Nephron progenitor cell (in vitro differentiated cells): Measurements from ENCODE around the gene LTB4R2.

Source experiments
- DNase-seq: peaks from one replicate; pipeline ENCODE4 v3.0.0; 2021
- H3K27ac Mint-ChIP-seq: 2 replicates; pipeline ENCODE4 v1.8.0; 2021; ENCODE audit warnings: mild to moderate bottlenecking, moderate library complexity, mixed read lengths
- H3K27me3 Mint-ChIP-seq: 2 replicates; pipeline ENCODE4 v1.8.0; 2021; ENCODE audit warnings: mild to moderate bottlenecking, low read depth, mixed read lengths; ENCODE audit not compliant: poor library complexity
- H3K36me3 Mint-ChIP-seq: 2 replicates; pipeline ENCODE4 v1.8.0; 2021; ENCODE audit warnings: low read depth, mixed read lengths
- H3K4me1 Mint-ChIP-seq: 2 replicates; pipeline ENCODE4 v1.8.0; 2021; ENCODE audit warnings: mixed read lengths
- H3K4me3 Mint-ChIP-seq: 2 replicates; pipeline ENCODE4 v1.8.0; 2021; ENCODE audit warnings: mild to moderate bottlenecking, moderate library complexity, mixed read lengths
- H3K9me3 Mint-ChIP-seq: 2 replicates; pipeline ENCODE4 v1.8.0; 2021; ENCODE audit warnings: mild to moderate bottlenecking, moderate library complexity, mixed read lengths
- TF ChIP-seq, protein P1 (sequence below): fragments of 200-600 bp; sonication (generic); IDR thresholded peaks from 2 replicates; pipeline ENCODE4 v1.5.0; 2021; ENCODE audit warnings: antibody characterized with exemption

LTB4R2 gene

DNA sequence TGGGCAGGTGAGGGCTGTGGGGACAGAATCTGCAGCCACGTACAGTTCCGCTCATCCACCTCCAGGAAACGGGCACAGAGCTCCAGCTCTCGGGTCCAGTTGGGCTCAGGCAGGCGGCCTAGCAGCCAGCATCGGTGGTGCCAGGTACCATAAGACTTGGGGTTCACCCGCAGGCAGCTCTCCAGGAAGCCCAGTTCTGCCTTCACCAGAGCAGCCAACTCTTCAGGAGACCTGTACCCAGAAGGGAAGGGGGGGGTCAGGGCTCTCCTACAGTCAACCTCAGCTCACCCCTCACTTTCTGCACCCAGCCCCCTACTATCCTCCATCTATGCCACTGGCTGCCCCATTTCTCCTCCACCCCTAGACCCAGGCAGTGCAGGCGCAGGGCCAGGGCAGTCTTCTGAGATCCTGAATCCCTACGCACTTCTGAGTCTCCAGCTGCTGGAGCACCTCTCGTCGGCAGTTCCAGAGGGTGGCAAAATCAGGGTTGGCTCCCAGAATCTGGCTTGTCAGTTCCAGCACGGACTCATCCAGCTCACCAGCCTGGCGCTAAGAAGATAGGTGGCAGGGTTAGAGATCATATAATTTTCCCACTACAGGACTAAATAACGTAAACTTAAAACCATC is 39.9 kb upstream of the LTB4R2 start:
- no peak for DNase-seq
- Mint-ChIP-seq H3K27me3 (peaks cover 6% of the 10 kb centered on the region), H3K4me1 (peaks cover 22% of the 10 kb centered on the region), H3K9me3 (no peaks in the 10 kb centered on the region), H3K4me3 (peak overlapping the region; percentile 87), H3K36me3 (peaks cover 10% of the 10 kb centered on the region), H3K27ac (no peak overlapping the region)
- TF ChIP-seq, protein P1, sequence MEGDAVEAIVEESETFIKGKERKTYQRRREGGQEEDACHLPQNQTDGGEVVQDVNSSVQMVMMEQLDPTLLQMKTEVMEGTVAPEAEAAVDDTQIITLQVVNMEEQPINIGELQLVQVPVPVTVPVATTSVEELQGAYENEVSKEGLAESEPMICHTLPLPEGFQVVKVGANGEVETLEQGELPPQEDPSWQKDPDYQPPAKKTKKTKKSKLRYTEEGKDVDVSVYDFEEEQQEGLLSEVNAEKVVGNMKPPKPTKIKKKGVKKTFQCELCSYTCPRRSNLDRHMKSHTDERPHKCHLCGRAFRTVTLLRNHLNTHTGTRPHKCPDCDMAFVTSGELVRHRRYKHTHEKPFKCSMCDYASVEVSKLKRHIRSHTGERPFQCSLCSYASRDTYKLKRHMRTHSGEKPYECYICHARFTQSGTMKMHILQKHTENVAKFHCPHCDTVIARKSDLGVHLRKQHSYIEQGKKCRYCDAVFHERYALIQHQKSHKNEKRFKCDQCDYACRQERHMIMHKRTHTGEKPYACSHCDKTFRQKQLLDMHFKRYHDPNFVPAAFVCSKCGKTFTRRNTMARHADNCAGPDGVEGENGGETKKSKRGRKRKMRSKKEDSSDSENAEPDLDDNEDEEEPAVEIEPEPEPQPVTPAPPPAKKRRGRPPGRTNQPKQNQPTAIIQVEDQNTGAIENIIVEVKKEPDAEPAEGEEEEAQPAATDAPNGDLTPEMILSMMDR = no peak

GRCh38 chr14:24270537-24271133 is 39.3 kb upstream of the LTB4R2 start:
- Mint-ChIP-seq H3K36me3 (peaks cover 10% of the 10 kb centered on the region), H3K27ac (peak overlapping the region; percentile 89), H3K27me3 (peaks cover 6% of the 10 kb centered on the region), H3K4me3 (peak overlapping the region; percentile 87), H3K9me3 (no peaks in the 10 kb centered on the region), H3K4me1 (peaks cover 22% of the 10 kb centered on the region)
- DNase-seq = no peak
- TF ChIP-seq, protein P1 = no peak

GRCh38 chr14:24271134-24271833 is 38.7 kb upstream of the LTB4R2 start, which contains the start of gene RABGGTA:
Gene RABGGTA, minus strand, starts transcription at chr14:24271597. Its CDS starts 482 bp downstream, at chr14:24271115.
- TF ChIP-seq, protein P1 = peak; percentile 54
- Mint-ChIP-seq H3K4me1 (peaks cover 22% of the 10 kb centered on the region), H3K9me3 (no peaks in the 10 kb centered on the region), H3K4me3 (peak within 1 kb of the TSS; percentile 87), H3K27ac (peak within 1 kb of the TSS; percentile 89), H3K36me3 (peaks cover 10% of the 10 kb centered on the region), H3K27me3 (peaks cover 6% of the 10 kb centered on the region)
- DNase-seq = peak; percentile 91

DNA sequence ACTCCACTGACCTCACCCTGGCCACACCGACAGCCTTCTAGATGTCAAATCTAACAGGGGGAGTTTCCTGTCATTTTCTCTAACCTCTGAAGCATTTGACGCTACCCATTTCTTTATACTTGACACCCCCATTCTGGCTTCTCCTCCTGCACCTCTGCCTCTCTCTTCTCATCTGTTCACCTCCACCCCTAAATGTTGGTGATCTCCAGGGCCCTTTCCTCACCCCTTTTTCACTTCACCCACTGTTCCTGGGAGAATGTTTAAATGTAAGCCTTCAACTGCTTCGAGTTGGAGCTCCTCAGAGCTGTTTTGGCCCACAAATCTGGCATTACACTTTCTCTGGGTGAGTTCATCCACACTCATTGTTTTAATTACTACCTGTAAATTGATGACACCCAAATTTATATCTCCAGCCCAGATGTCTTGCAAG is 38.1 kb upstream of the LTB4R2 start:
- no peak for DNase-seq
- peaks cover 5% of the 10 kb centered on the region for H3K36me3 Mint-ChIP-seq
- TF ChIP-seq, protein P1 = no peak
- no peak overlapping the region for H3K27ac Mint-ChIP-seq
- peak overlapping the region; percentile 87 for H3K4me3 Mint-ChIP-seq
- peaks cover 9% of the 10 kb centered on the region for H3K27me3 Mint-ChIP-seq
- H3K9me3 Mint-ChIP-seq = no peaks in the 10 kb centered on the region
- peaks cover 22% of the 10 kb centered on the region for H3K4me1 Mint-ChIP-seq

DNA sequence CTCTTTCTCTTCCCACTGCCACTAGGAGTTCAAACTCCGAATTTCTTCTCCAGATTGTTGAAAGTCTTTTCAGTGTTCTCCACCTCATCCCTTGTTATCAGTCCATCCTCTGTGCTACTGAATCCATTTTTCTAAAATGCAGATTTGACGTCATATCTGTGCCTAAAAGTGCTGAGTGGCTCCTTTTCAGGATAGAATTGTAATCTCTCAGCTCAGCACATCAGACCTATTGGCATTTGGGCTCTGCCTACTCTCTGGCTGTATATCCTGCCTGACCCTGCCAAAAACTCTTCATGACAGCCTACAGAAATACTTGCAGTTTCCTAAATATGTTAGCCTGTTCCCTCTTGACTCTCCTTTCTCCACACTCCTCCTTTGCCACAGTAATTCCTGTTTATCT is 37.5 kb upstream of the LTB4R2 start:
- Mint-ChIP-seq H3K27ac (no peak overlapping the region), H3K4me3 (peak overlapping the region; percentile 87), H3K36me3 (no peaks in the 10 kb centered on the region), H3K4me1 (peaks cover 16% of the 10 kb centered on the region), H3K9me3 (no peaks in the 10 kb centered on the region), H3K27me3 (peaks cover 14% of the 10 kb centered on the region)
- TF ChIP-seq, protein P1 = no peak
- DNase-seq = no peak
